Activated naive CD4-positive, alpha-beta T cell treated with anti-CD3 and anti-CD28 coated beads, Interleukin-2, amount 10 ng/mL, durations not matched to agents 7 days and 5 days (primary cell): ENCODE measurements around the gene SRGAP1.

Experiments
- CTCF ChIA-PET: fragments of 350-600 bp; sonication (Branson Sonifier 250); formaldehyde crosslinking; loops from one replicate; lab custom pipeline; 2021; ENCODE audit warnings: antibody characterized with exemption; lab: Charles Lee
- DNase-seq: peaks from one replicate; pipeline ENCODE4 v3.0.0-alpha.2; 2020
- H3K27ac Mint-ChIP-seq: one replicate; pipeline ENCODE4 v1.8.0; 2021; ENCODE audit warnings: mild to moderate bottlenecking, moderate library complexity, mixed read lengths
- H3K27me3 Mint-ChIP-seq: one replicate; pipeline ENCODE4 v1.8.0; 2021; ENCODE audit warnings: mild to moderate bottlenecking, mixed read lengths
- H3K36me3 Mint-ChIP-seq: one replicate; pipeline ENCODE4 v1.8.0; 2021; ENCODE audit warnings: mixed read lengths
- H3K4me1 Mint-ChIP-seq: one replicate; pipeline ENCODE4 v1.8.0; 2021; ENCODE audit warnings: mixed read lengths
- H3K4me3 Mint-ChIP-seq: one replicate; pipeline ENCODE4 v1.8.0; 2021; ENCODE audit warnings: mild to moderate bottlenecking, moderate library complexity, mixed read lengths
- H3K9me3 Mint-ChIP-seq: one replicate; pipeline ENCODE4 v1.8.0; 2021; ENCODE audit warnings: mixed read lengths

SRGAP1 gene

DNA sequence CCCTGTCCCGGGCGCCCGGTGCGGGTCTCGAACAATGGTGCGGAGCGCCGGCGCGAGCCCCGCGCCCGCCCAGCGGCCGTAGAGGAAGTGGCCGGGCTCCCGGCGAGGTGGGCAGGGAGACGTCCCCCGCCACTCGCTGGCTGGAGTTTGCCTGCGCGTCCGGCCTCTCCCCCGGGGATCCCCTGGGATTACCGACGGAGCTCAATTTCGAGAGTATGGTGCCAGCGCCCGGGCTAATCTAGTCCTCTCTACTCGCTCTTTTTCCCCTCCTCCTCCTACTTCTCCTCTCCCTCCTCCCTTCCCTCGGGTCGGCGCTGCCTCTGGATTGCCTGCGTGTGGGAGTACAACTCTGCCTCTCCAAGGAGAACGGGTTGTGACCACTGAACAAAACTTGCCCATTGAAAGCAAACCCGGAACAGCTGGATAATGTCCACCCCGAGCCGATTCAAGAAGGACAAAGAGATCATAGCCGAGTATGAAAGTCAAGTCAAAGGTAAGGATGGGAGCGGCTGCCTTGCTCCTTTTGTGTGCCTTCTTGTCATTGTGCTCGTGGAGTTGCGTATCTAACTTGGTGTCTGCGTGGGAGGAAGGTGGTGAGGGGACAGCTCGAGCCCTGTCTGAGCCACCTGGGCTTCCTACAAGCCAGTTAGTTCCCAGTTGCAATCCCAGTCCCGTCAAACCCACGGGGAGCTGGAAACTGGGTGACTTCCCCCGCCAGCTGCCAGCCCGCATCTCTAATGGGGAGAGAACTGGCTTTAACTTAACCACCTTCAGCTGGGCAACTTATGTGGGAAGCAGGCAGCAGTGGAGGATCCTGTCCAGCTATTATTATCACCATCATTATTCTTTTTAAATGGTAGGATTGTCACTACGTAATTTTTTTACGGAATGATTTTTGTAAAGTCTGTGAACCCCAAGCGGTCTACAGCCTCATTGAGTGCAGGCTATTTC lies at the start of gene SRGAP1:
Gene SRGAP1 (plus strand): TSS at position 310 of the 951 bp plus-strand sequence. CDS start 117 bp downstream, at position 427.
- Mint-ChIP-seq H3K27ac (no peak within 1 kb of the TSS), H3K27me3 (peaks cover 58% of the 10 kb centered on the region), H3K9me3 (no peaks in the 10 kb centered on the region), H3K4me3 (peak within 1 kb of the TSS; percentile 89), H3K36me3 (no peaks in the 10 kb centered on the region), H3K4me1 (peaks cover 9% of the 10 kb centered on the region)
- peak; percentile 24 for DNase-seq
- CTCF ChIA-PET: interaction anchor here (0.5 to 3.3 kb wide), 6 partner anchors 14 to 911 kb away, joined by 3 to 19 read pairs (median 4); partner anchors contain the start of gene KICS2

DNA sequence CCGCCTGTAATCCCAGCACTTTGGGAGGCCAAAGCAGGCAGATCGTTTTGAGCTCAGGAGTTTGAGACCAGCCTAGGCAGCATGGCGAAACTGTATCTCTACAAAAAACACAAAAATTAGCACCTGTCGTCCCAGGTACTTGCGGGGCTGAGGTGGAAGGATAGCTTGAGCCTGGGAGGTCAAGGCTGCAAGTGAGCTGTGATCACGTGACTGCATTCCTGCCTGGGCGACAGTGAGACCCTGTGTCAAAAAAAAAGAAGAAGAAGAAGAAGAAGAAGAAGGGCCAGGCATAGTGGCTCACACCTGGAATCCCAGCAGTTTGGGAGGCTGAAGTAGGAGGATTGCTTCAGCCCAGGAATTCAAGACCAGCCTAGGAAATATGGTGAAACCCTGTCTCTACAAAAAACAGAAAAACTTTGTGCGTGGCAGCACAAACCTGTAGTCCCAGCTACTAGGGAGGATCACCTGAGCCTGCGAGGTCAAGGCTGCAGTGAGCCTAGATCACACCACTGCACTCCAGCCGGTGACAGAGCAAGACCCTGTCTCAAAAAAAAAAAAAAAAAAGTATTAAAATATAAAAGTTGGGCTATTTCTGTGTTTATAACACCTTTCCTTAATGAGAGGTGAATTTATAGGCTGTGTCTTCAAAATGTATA lies 49.3 kb upstream of the SRGAP1 start:
- Mint-ChIP-seq H3K36me3 (peaks cover 5% of the 10 kb centered on the region), H3K27ac (no peak overlapping the region), H3K9me3 (no peaks in the 10 kb centered on the region), H3K4me3 (no peak overlapping the region), H3K4me1 (no peaks in the 10 kb centered on the region), H3K27me3 (no peaks in the 10 kb centered on the region)
- CTCF ChIA-PET: no interaction called here
- no peak for DNase-seq

- CTCF ChIA-PET: no interaction called here
- H3K27me3 Mint-ChIP-seq: no peaks in the 10 kb centered on the region
- no peak overlapping the region for H3K27ac Mint-ChIP-seq
- no peaks in the 10 kb centered on the region for H3K4me1 Mint-ChIP-seq
- no peak for DNase-seq
- no peaks in the 10 kb centered on the region for H3K36me3 Mint-ChIP-seq
- H3K9me3 Mint-ChIP-seq: no peaks in the 10 kb centered on the region
- H3K4me3 Mint-ChIP-seq: no peak overlapping the region
These were observed 48.6 kb upstream of the SRGAP1 start for GRCh38 chr12:63795944-63796343.

GRCh38 chr12:63802012-63802608 lies 42.4 kb upstream of the SRGAP1 start:
- no peaks in the 10 kb centered on the region for H3K27me3 Mint-ChIP-seq
- no peak overlapping the region for H3K27ac Mint-ChIP-seq
- H3K36me3 Mint-ChIP-seq: no peaks in the 10 kb centered on the region
- no peaks in the 10 kb centered on the region for H3K9me3 Mint-ChIP-seq
- no peaks in the 10 kb centered on the region for H3K4me1 Mint-ChIP-seq
- no peak for DNase-seq
- CTCF ChIA-PET: interaction anchor here (0.7 to 2.0 kb wide), 6 partner anchors 8 to 462 kb away, joined by 3 to 5 read pairs (median 4); no protein-coding TSS in a partner anchor
- no peak overlapping the region for H3K4me3 Mint-ChIP-seq

GRCh38 chr12:63804746-63805145 lies 39.8 kb upstream of the SRGAP1 start:
- Mint-ChIP-seq H3K4me1 (no peaks in the 10 kb centered on the region), H3K9me3 (no peaks in the 10 kb centered on the region), H3K27me3 (no peaks in the 10 kb centered on the region), H3K4me3 (no peak overlapping the region), H3K27ac (no peak overlapping the region), H3K36me3 (no peaks in the 10 kb centered on the region)
- CTCF ChIA-PET: no interaction called here
- no peak for DNase-seq

DNA sequence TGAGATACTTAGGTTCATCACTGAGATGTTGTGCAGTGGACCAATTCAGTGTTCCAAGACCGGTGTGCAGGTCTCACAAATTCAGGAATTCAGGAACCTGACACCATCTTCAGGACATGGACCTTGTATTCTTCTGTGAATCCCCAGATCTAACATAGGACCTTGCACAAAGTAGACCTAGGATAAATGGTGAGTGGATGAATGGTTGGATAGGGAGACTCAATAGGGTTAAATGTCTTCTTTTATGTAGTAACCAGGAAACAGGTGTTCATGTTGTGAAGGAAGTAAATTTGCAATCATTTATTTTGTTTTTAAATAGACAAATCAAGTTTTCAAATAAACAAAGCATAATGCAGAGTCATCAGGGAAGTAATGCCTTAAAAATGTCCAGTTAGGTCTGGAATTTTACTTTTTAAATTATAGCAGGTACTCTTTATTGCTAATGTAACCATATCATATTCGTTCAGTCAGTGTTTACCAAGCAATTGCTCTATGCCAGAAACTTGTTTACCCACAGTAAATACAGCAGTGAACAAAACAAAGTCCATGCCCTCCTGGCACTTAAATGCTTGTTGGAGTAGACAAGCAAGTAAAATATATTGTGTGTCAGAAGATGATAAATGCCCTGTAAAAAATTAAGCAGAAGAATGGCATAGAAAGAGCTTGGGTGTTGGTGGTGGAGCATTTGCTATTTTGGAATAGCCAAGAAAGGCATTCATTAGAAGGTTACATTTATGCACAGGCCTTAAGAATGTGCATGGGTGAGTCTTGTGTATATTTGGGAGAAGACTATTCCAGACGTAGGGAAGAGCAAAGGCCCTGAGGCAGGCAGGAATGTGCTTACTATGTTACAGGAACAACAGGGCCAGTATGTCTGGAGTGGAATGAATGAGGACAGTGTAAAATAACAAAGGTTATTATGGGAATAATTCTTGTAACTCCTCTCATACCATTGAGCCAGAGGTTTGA lies 38.5 kb upstream of the SRGAP1 start:
- Mint-ChIP-seq H3K27me3 (no peaks in the 10 kb centered on the region), H3K27ac (no peak overlapping the region), H3K4me3 (no peak overlapping the region), H3K4me1 (no peaks in the 10 kb centered on the region), H3K9me3 (no peaks in the 10 kb centered on the region), H3K36me3 (no peaks in the 10 kb centered on the region)
- no peak for DNase-seq
- CTCF ChIA-PET: no interaction called here

DNA sequence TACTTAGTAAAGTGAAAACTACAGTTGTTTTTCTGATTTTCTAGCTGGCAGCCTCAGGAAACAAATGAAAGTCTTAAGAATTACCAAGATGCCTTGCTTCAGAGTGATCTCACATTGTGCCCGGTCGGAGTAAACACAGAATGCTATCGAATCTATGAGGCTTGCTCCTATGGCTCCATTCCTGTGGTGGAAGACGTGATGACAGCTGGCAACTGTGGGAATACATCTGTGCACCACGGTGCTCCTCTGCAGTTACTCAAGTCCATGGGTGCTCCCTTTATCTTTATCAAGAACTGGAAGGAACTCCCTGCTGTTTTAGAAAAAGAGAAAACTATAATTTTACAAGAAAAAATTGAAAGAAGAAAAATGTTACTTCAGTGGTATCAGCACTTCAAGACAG lies 35.9 kb upstream of the SRGAP1 start:
- Mint-ChIP-seq H3K36me3 (no peaks in the 10 kb centered on the region), H3K27me3 (no peaks in the 10 kb centered on the region)
- no peak for DNase-seq

GRCh38 chr12:63809566-63809965 lies 34.9 kb upstream of the SRGAP1 start:
- H3K36me3 Mint-ChIP-seq: no peaks in the 10 kb centered on the region
- CTCF ChIA-PET: no interaction called here
- no peaks in the 10 kb centered on the region for H3K9me3 Mint-ChIP-seq
- H3K4me3 Mint-ChIP-seq: no peak overlapping the region
- H3K27ac Mint-ChIP-seq: no peak overlapping the region
- no peak for DNase-seq
- no peaks in the 10 kb centered on the region for H3K27me3 Mint-ChIP-seq
- no peaks in the 10 kb centered on the region for H3K4me1 Mint-ChIP-seq

More for the DNA sequence above, 35.9 kb upstream of the SRGAP1 start:
- CTCF ChIA-PET: no interaction called here
- no peak overlapping the region for H3K4me3 Mint-ChIP-seq
- H3K9me3 Mint-ChIP-seq: no peaks in the 10 kb centered on the region
- no peaks in the 10 kb centered on the region for H3K4me1 Mint-ChIP-seq
- no peak overlapping the region for H3K27ac Mint-ChIP-seq

DNA sequence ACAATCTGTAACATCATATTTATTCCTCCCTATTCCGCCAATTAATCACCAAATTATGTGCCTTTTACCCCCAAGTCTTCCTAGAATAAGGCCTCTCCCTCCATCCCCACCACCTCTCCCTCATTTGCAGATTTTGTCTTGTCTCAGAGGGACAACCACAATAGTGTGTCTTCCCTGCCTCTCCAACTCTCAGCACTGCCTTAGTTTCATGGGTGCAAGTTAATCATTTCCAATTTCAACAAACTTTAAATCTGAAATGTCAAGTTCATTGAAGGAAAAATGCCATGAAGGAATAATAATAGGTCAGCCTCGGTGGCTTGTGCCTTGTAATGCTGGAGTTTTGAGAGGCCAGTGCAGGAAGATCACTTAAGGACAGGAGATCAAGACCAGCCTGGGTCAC lies 33.2 kb upstream of the SRGAP1 start:
- Mint-ChIP-seq H3K27ac (no peak overlapping the region), H3K9me3 (no peaks in the 10 kb centered on the region), H3K4me1 (peaks cover 5% of the 10 kb centered on the region), H3K27me3 (no peaks in the 10 kb centered on the region), H3K4me3 (no peak overlapping the region), H3K36me3 (no peaks in the 10 kb centered on the region)
- CTCF ChIA-PET: no interaction called here
- no peak for DNase-seq

DNA sequence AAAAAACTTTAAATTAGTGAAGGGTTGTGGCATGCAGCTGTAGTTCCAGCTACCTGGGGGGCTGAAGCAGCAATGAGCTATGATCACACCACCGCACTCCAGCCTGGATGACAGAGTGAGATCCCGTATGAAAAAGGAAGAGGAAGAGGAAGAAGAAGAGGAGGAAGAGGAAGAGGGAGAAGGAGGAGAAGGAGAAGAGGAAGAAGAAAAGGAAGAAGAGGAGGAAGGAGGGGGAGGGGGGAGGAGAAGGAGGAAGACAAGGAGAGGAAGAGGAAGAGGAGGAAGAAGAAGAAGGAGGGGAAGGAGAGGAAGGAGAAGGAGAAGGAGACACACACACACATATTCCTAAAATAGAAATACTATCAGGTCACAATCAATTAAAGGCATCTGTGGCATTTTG lies 32.7 kb upstream of the SRGAP1 start:
- Mint-ChIP-seq H3K36me3 (no peaks in the 10 kb centered on the region), H3K27ac (no peak overlapping the region), H3K27me3 (no peaks in the 10 kb centered on the region), H3K4me1 (peaks cover 5% of the 10 kb centered on the region), H3K9me3 (no peaks in the 10 kb centered on the region), H3K4me3 (no peak overlapping the region)
- no peak for DNase-seq
- CTCF ChIA-PET: no interaction called here

- Mint-ChIP-seq H3K27me3 (no peaks in the 10 kb centered on the region), H3K27ac (no peak overlapping the region), H3K9me3 (no peaks in the 10 kb centered on the region), H3K36me3 (no peaks in the 10 kb centered on the region), H3K4me1 (peaks cover 5% of the 10 kb centered on the region), H3K4me3 (no peak overlapping the region)
- CTCF ChIA-PET: no interaction called here
- DNase-seq: no peak
These were observed 30.2 kb upstream of the SRGAP1 start for GRCh38 chr12:63814146-63814772.

DNA sequence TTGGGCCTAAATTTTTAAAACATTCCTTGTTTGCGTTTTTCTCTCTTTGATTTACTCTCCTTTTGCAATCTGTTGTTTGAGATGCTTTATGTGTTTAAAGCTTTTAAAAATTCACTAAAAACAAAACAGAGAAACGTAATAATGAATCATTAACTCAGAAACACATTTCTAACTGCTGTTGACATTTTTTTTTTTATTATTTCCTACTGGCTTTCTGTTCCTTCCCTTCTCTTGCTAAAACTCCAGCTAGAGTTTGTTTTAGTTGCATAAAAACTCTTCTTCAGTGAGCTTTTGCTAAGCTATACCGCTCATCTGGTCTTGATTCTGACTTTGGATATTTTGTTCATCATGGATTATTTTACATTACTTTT lies 29.0 kb upstream of the SRGAP1 start:
- no peak overlapping the region for H3K4me3 Mint-ChIP-seq
- CTCF ChIA-PET: no interaction called here
- H3K4me1 Mint-ChIP-seq: peaks cover 5% of the 10 kb centered on the region

DNA sequence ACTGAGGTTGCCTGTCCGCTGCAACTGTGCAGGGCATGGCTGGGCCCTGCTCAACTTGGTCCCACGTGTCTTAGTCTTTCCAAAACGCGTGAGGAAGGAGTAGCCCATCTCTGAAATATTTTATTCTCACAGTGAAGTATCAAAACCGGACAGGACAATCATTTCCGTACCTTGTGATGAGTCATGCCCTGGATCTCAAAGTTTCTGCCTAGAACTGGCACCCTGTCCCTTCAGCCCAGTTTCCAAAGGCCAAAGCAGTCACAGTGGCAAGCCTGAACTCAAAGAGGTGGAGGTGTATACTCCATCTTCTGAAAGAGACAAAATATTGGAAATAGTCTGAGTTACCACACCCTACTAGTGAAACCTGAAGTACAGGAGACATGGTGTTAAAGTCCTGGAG lies 28.5 kb upstream of the SRGAP1 start:
- Mint-ChIP-seq H3K27ac (no peak overlapping the region), H3K4me1 (peaks cover 5% of the 10 kb centered on the region), H3K27me3 (no peaks in the 10 kb centered on the region), H3K9me3 (no peaks in the 10 kb centered on the region), H3K36me3 (no peaks in the 10 kb centered on the region), H3K4me3 (no peak overlapping the region)
- no peak for DNase-seq
- CTCF ChIA-PET: no interaction called here

More for the DNA sequence above, 29.0 kb upstream of the SRGAP1 start:
- DNase-seq: no peak
- Mint-ChIP-seq H3K27me3 (no peaks in the 10 kb centered on the region), H3K9me3 (no peaks in the 10 kb centered on the region), H3K27ac (no peak overlapping the region), H3K36me3 (no peaks in the 10 kb centered on the region)
